Measurements from ENCODE around the gene ACY1. TPM values are rescaled to one million over a fixed set of nuclear protein-coding genes. Genes with fewer than 3 reads are reported as not detected.

The ACY1 gene
- total RNA-seq, 1 experiment from 2014 or later, result 164 TPM

DNA sequence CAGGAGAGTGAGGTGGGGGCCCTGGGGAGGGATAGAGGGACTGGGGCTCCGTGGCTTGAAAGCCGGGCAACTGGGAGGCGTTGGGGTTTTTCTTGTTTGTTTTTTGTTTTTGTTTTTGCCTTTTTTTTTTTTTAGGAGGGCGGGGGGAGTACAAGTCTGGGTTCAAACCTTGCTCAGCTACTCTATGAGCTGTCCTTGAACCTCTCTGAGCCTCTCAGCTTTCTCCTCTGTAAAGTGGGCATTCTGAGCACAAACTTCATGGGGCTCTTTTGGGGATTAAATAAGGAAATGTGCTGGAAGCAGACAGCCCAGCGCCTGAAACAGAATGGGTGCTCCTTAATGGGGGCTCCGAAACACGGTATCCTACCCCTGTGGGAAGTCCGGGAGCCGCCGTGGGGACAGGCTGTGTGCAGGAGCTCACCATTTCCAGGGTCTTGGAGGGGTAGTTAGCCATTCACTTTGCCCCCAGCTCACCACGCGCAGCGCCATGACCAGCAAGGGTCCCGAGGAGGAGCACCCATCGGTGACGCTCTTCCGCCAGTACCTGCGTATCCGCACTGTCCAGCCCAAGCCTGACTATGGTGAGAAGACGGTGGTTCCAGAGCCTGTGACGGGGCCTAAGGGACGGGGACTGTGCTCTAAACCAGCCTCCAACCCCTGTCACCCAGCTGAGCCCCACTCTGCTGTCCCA is 388 bp downstream of the ACY1 start:
- ChIA-PET CTCF (interaction anchor here (0.5 to 3.9 kb wide), 14 partner anchors 9 to 1280 kb away, joined by 3 to 27 read pairs (median 4); partner anchors contain the start of gene ABHD14B), POLR2A (interaction anchor here (0.6 to 6.0 kb wide), 16 partner anchors 8 to 599 kb away, joined by 3 to 93 read pairs (median 5); partner anchors contain the start of genes ABHD14A, ABHD14B, GLYCTK and MANF)
- H3K36me3 Mint-ChIP-seq (ENCODE audit: insufficient read depth, unreplicated experiment), result peaks cover 12% of the 10 kb centered on the region
- no peaks in the 10 kb centered on the region for H3K9me3 Mint-ChIP-seq (ENCODE audit: unreplicated experiment)
- H3K4me1 Mint-ChIP-seq (ENCODE audit: insufficient read depth, unreplicated experiment), result peaks cover 26% of the 10 kb centered on the region
- H3K27me3 Mint-ChIP-seq (ENCODE audit: insufficient read depth, unreplicated experiment), result no peaks in the 10 kb centered on the region
- intact Hi-C loops (cut with micrococcal nuclease), result no loop called here
- H3K4me3 Mint-ChIP-seq (ENCODE audit: unreplicated experiment), result peak overlapping the region; percentile 87
- no peak for TF ChIP-seq CTCF (IDR thresholded peaks at IDR 0.05; ENCODE audit: unreplicated experiment)
- peak overlapping the region; percentile 98 for H3K27ac Mint-ChIP-seq (ENCODE audit: low read depth, unreplicated experiment)
- DNase-seq (ENCODE audit: unreplicated experiment), result no peak
- BruUV-seq (replicated peaks), result TSS peak; percentile 88

DNA sequence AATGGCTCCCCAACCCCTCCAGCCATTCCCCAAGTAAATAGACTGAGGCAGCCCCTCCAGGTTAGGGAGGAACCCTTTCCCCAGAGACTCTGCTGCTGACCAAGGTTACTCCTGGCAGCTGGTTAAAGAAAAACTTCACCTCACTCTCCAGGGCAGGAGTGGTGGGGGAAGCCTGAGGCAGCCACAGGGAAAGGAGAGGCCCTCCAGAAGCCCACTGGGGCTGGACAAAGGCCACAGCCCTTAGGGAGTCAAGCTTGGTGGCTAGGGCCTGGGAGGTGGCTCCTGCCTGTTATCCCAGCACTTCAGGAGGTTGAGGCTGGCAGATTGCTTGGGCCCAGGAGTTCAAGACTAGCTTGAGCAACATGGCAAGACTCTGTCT is 923 bp downstream of the ACY1 start:
- peak overlapping the region; percentile 98 for H3K27ac Mint-ChIP-seq (ENCODE audit: low read depth, unreplicated experiment)

DNA sequence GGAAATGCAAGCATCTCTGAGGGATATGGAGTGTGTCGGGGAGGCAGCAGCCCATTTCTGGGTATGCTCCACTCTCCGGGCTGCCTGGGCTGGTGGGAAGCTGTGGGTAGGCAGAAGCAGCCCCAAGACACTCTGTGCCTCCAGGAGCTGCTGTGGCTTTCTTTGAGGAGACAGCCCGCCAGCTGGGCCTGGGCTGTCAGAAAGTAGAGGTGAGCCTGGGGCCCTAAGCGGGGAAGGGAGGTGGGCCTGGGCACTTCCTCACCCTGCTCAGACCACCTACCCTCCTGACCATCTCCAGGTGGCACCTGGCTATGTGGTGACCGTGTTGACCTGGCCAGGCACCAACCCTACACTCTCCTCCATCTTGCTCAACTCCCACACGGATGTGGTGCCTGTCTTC is 1.7 kb downstream of the ACY1 start:
- H3K36me3 Mint-ChIP-seq (ENCODE audit: insufficient read depth, unreplicated experiment), result peaks cover 12% of the 10 kb centered on the region
- H3K4me3 Mint-ChIP-seq (ENCODE audit: unreplicated experiment), result peak overlapping the region; percentile 23
- no peak for DNase-seq (ENCODE audit: unreplicated experiment)
- ChIA-PET CTCF (interaction anchor here (0.6 to 3.9 kb wide), 4 partner anchors 11 to 164 kb away, joined by 5 to 27 read pairs (median 6); partner anchors contain the start of genes ABHD14B and RRP9), POLR2A (interaction anchor here (1.3 to 6.0 kb wide), 6 partner anchors 10 to 170 kb away, joined by 4 to 93 read pairs (median 42); partner anchors contain the start of genes ABHD14A, ABHD14B, PARP3 and PCBP4)
- intact Hi-C loops (cut with micrococcal nuclease), result no loop called here
- BruUV-seq (replicated peaks), result no TSS peak
- no peaks in the 10 kb centered on the region for H3K9me3 Mint-ChIP-seq (ENCODE audit: unreplicated experiment)
- peak overlapping the region; percentile 98 for H3K27ac Mint-ChIP-seq (ENCODE audit: low read depth, unreplicated experiment)
- H3K27me3 Mint-ChIP-seq (ENCODE audit: insufficient read depth, unreplicated experiment), result no peaks in the 10 kb centered on the region
- no peak for TF ChIP-seq CTCF (IDR thresholded peaks at IDR 0.05; ENCODE audit: unreplicated experiment)
- peaks cover 31% of the 10 kb centered on the region for H3K4me1 Mint-ChIP-seq (ENCODE audit: insufficient read depth, unreplicated experiment)

More for the DNA sequence above, 923 bp downstream of the ACY1 start:
- Mint-ChIP-seq H3K36me3 (ENCODE audit: insufficient read depth, unreplicated experiment) (peaks cover 12% of the 10 kb centered on the region), H3K4me3 (ENCODE audit: unreplicated experiment) (peak overlapping the region; percentile 87), H3K4me1 (ENCODE audit: insufficient read depth, unreplicated experiment) (peaks cover 31% of the 10 kb centered on the region), H3K9me3 (ENCODE audit: unreplicated experiment) (no peaks in the 10 kb centered on the region), H3K27me3 (ENCODE audit: insufficient read depth, unreplicated experiment) (no peaks in the 10 kb centered on the region)
- no peak for TF ChIP-seq CTCF (IDR thresholded peaks at IDR 0.05; ENCODE audit: unreplicated experiment)
- no TSS peak for BruUV-seq (replicated peaks)
- DNase-seq (ENCODE audit: unreplicated experiment), result no peak
- intact Hi-C loops (cut with micrococcal nuclease), result no loop called here
- ChIA-PET POLR2A (interaction anchor here (1.3 to 6.0 kb wide), 8 partner anchors 8 to 170 kb away, joined by 4 to 93 read pairs (median 34); partner anchors contain the start of genes ABHD14A, ABHD14B, PARP3 and PCBP4), CTCF (interaction anchor here (0.6 to 3.9 kb wide), 10 partner anchors 8 to 253 kb away, joined by 3 to 27 read pairs (median 6); partner anchors contain the start of genes ABHD14B and RRP9)

All from MCF 10A (cell line).